Caco-2 (cell line): ENCODE results near the gene ZBTB22. TPM values are rescaled to one million over a fixed set of nuclear protein-coding genes. Genes with fewer than 3 reads are reported as not detected.

Source experiments
- BruUV-seq: library from RNA; stranded (reverse); fragments of 400-500 nt; replicated peaks from 2 replicates; lab custom pipeline; 2021; lab: Mats Ljungman, UMichigan
- CTCF ChIA-PET: fragments of 300-600 bp; sonication (Branson Sonifier 250); formaldehyde crosslinking; loops from one replicate; lab custom pipeline; 2022; ENCODE audit warnings: antibody characterized with exemption; lab: Charles Lee
- POLR2A ChIA-PET: fragments of 300-600 bp; sonication (Branson Sonifier 250); formaldehyde crosslinking; loops from one replicate; lab custom pipeline; 2022; ENCODE audit warnings: antibody characterized with exemption; lab: Charles Lee
- DNase-seq, 2 experiments: peaks; one replicate each; pipeline versions ENCODE4 v3.0.0 to v3.0.0-alpha.2; 2020 to 2022
- H3K27me3 ChIP-seq: replicated peaks from 2 replicates; pipeline ENCODE4 v1.6.0; 2011; ENCODE audit warnings: low read length; ENCODE audit not compliant: control insufficient read depth, insufficient read depth
- H3K36me3 ChIP-seq: 2 replicates; pipeline ENCODE4 v1.5.1; 2011; ENCODE audit warnings: low read length; ENCODE audit not compliant: control insufficient read depth, insufficient read depth
- H3K4me1 ChIP-seq: fragments of 250-450 bp; sonication (Bioruptor Pico); 2 replicates; pipeline ENCODE4 v1.5.1; 2020; ENCODE audit warnings: mild to moderate bottlenecking
- H3K4me3 ChIP-seq: 2 replicates; pipeline ENCODE4 v1.5.1; 2011; ENCODE audit warnings: low read depth, mild to moderate bottlenecking, control low read depth, low read length
- H3K9me3 ChIP-seq: fragments of 250-450 bp; sonication (Bioruptor Pico); 2 replicates; pipeline ENCODE4 v1.5.1; 2020; ENCODE audit warnings: mild to moderate bottlenecking, moderate library complexity
- H3K27ac Mint-ChIP-seq: one replicate; pipeline ENCODE4 v1.8.0; 2022; ENCODE audit warnings: mixed read lengths; ENCODE audit not compliant: unreplicated experiment
- H3K27me3 Mint-ChIP-seq: one replicate; pipeline ENCODE4 v1.8.0; 2022; ENCODE audit warnings: mixed read lengths; ENCODE audit not compliant: insufficient read depth, unreplicated experiment
- H3K36me3 Mint-ChIP-seq: one replicate; pipeline ENCODE4 v1.8.0; 2022; ENCODE audit warnings: mild to moderate bottlenecking, mixed read lengths; ENCODE audit not compliant: insufficient read depth, unreplicated experiment
- H3K4me1 Mint-ChIP-seq: one replicate; pipeline ENCODE4 v1.8.0; 2022; ENCODE audit warnings: low read depth, mixed read lengths; ENCODE audit not compliant: unreplicated experiment
- H3K4me3 Mint-ChIP-seq: one replicate; pipeline ENCODE4 v1.8.0; 2022; ENCODE audit warnings: mild to moderate bottlenecking, moderate library complexity, mixed read lengths; ENCODE audit not compliant: unreplicated experiment
- H3K9me3 Mint-ChIP-seq: one replicate; pipeline ENCODE4 v1.8.0; 2022; ENCODE audit warnings: mixed read lengths; ENCODE audit not compliant: unreplicated experiment
- CTCF ChIP-seq, 2 experiments: fragments of 200-600 bp in 1 of 2; IDR thresholded peaks; 1 replicate in 1 of 2; 2 replicates in 1 of 2; pipeline versions ENCODE4 v1.5.1 to v1.8.0; 2011 to 2022; ENCODE audit warnings: antibody characterized with exemption in 1 of 2, control low read depth in 1 of 2, inconsistent platforms in 1 of 2, low read depth in 1 of 2, low read length in 1 of 2, mild to moderate bottlenecking in 1 of 2, moderate library complexity in 1 of 2; ENCODE audit not compliant: insufficient read depth in 1 of 2, severe bottlenecking in 1 of 2, unreplicated experiment in 1 of 2
- intact Hi-C: fragments of 100-400 bp; cut with micrococcal nuclease; formaldehyde crosslinking; loops from one replicate; pipeline ENCODE4 v1.10.0; 2022; ENCODE audit not compliant: unreplicated experiment
- total RNA-seq: library from RNA; stranded (reverse); gene quantifications from 2 replicates; pipeline ENCODE4 v1.2.3, GENCODE V29; 2022

Gene ZBTB22
- total RNA-seq, 1 experiment from 2014 or later, result 11.5 TPM

- H3K36me3 Mint-ChIP-seq, result peaks cover 53% of the 10 kb centered on the region
- peaks cover 11% of the 10 kb centered on the region; the same call in 1 of the 2 replicates for H3K4me1 ChIP-seq
- H3K27me3 ChIP-seq, result no peaks in the 10 kb centered on the region
- H3K9me3 ChIP-seq, result no peaks in the 10 kb centered on the region
- POLR2A ChIA-PET, result no interaction called here
- H3K36me3 ChIP-seq, result peaks cover 5% of the 10 kb centered on the region
- H3K27me3 Mint-ChIP-seq, result no peaks in the 10 kb centered on the region
- no peak overlapping the region for H3K27ac Mint-ChIP-seq
- no peaks in the 10 kb centered on the region for H3K9me3 Mint-ChIP-seq
- CTCF ChIA-PET, result interaction anchor here (0.5 kb wide), 1 partner anchor 24 kb away, joined by 3 read pairs; no protein-coding TSS in a partner anchor
- TF ChIP-seq CTCF (IDR thresholded peaks at IDR 0.05; ENCODE audit: insufficient read depth in 1 of 2, low read depth in 1 of 2, low read length in 1 of 2, severe bottlenecking in 1 of 2, unreplicated experiment in 1 of 2), result no peak
- no peak for DNase-seq
- no TSS peak for BruUV-seq
- peaks cover 38% of the 10 kb centered on the region for H3K4me1 Mint-ChIP-seq
- intact Hi-C loops, result no loop called here
- no peak overlapping the region for H3K4me3 ChIP-seq
- peak overlapping the region; percentile 84 for H3K4me3 Mint-ChIP-seq
Measured at GRCh38 chr6:33320315-33321181, 3.0 kb upstream of the ZBTB22 start.

GRCh38 chr6:33319939-33320314 lies 2.4 kb upstream of the ZBTB22 start:
- no peaks in the 10 kb centered on the region for H3K27me3 Mint-ChIP-seq
- peaks cover 38% of the 10 kb centered on the region for H3K4me1 Mint-ChIP-seq
- no peaks in the 10 kb centered on the region for H3K9me3 ChIP-seq
- H3K36me3 Mint-ChIP-seq, result peaks cover 53% of the 10 kb centered on the region
- peak overlapping the region; percentile 41 for H3K4me3 Mint-ChIP-seq
- H3K9me3 Mint-ChIP-seq, result no peaks in the 10 kb centered on the region
- DNase-seq, result no peak
- CTCF ChIA-PET, result no interaction called here
- no peak for TF ChIP-seq CTCF (IDR thresholded peaks at IDR 0.05; ENCODE audit: insufficient read depth in 1 of 2, low read depth in 1 of 2, low read length in 1 of 2, severe bottlenecking in 1 of 2, unreplicated experiment in 1 of 2)
- no TSS peak for BruUV-seq
- POLR2A ChIA-PET, result no interaction called here
- H3K36me3 ChIP-seq, result peaks cover 5% of the 10 kb centered on the region
- no peak overlapping the region for H3K27ac Mint-ChIP-seq
- peaks cover 16% of the 10 kb centered on the region for H3K4me1 ChIP-seq
- intact Hi-C loops, result no loop called here
- H3K27me3 ChIP-seq, result no peaks in the 10 kb centered on the region
- no peak overlapping the region for H3K4me3 ChIP-seq

- DNase-seq, result no peak
- Mint-ChIP-seq H3K27me3 (no peaks in the 10 kb centered on the region), H3K9me3 (no peaks in the 10 kb centered on the region), H3K27ac (peak overlapping the region; percentile 90), H3K4me1 (peaks cover 45% of the 10 kb centered on the region), H3K36me3 (peaks cover 60% of the 10 kb centered on the region), H3K4me3 (peak overlapping the region; percentile 89)
- CTCF ChIA-PET, result interaction anchor here (0.6 to 2.0 kb wide), 9 partner anchors 19 to 386 kb away, joined by 3 to 20 read pairs (median 4); partner anchors contain the start of gene RGL2
- POLR2A ChIA-PET, result interaction anchor here (0.6 to 1.9 kb wide), 15 partner anchors 19 to 1498 kb away, joined by 4 to 22 read pairs (median 6); partner anchors contain the start of genes CUTA, KIFC1, PFDN6 and RGL2
- no peak for TF ChIP-seq CTCF (IDR thresholded peaks at IDR 0.05; ENCODE audit: insufficient read depth in 1 of 2, low read depth in 1 of 2, low read length in 1 of 2, severe bottlenecking in 1 of 2, unreplicated experiment in 1 of 2)
- intact Hi-C loops, result no loop called here
- no peaks in the 10 kb centered on the region for H3K9me3 ChIP-seq
- no TSS peak for BruUV-seq
- H3K4me3 ChIP-seq, result peak overlapping the region; percentile 73
- no peaks in the 10 kb centered on the region for H3K27me3 ChIP-seq
- H3K36me3 ChIP-seq, result peaks cover 5% of the 10 kb centered on the region
- peaks cover 22% of the 10 kb centered on the region for H3K4me1 ChIP-seq
Measured at GRCh38 chr6:33318426-33319073, 1.0 kb upstream of the ZBTB22 start.
